Neural cell (in vitro differentiated cells): ENCODE results near the gene TMSB10.

Experiments
- EZH2 ChIP-seq: fragments of 200-600, 300-800 bp; shearing (Covaris generic), sonication (generic); IDR thresholded peaks from 2 replicates; pipeline ENCODE4 v1.6.1; 2014; ENCODE audit warnings: antibody characterized with exemption, low read length, borderline replicate concordance, mild to moderate bottlenecking; ENCODE audit not compliant: insufficient read depth, poor library complexity, severe bottlenecking
- POLR2AphosphoS5 ChIP-seq: IDR thresholded peaks from 2 replicates; pipeline ENCODE4 v1.6.1; 2012
- RAD21 ChIP-seq: fragments of 450-650 bp; conservative IDR thresholded peaks from 2 replicates; pipeline ENCODE4 v1.6.1; 2014; ENCODE audit warnings: antibody characterized with exemption, mild to moderate bottlenecking, moderate library complexity
- TF ChIP-seq, protein P1 (sequence below): IDR thresholded peaks from 2 replicates; pipeline ENCODE4 v1.6.1; 2012; ENCODE audit warnings: borderline replicate concordance
- TF ChIP-seq, protein P2 (sequence below): fragments of 450-650 bp; IDR thresholded peaks from 2 replicates; pipeline ENCODE4 v1.5.1; 2014; ENCODE audit warnings: antibody characterized with exemption, mild to moderate bottlenecking, moderate library complexity; ENCODE audit not compliant: poor library complexity, severe bottlenecking

DNA sequence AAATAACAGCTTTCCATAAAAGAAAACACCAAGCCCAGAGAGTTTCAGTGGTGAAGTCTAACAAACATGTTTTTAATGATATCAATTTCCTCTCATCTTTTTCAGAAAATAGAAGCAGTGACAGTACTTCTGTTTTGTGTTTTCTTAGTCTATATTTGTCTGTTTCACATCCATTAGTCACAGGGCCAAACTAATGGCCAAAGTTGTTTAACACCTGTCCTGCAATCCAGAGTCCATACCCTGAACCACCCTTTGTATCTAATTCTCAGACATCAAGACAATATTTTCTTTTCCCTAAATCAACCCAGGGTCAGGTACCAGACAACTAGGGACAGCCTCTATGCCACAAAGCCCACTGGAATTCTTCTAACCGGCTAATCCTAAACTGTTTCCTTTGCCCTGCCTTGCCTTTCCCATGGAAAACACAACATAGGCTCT, 25.9 kb downstream of the TMSB10 start:
- TF ChIP-seq, protein P1, sequence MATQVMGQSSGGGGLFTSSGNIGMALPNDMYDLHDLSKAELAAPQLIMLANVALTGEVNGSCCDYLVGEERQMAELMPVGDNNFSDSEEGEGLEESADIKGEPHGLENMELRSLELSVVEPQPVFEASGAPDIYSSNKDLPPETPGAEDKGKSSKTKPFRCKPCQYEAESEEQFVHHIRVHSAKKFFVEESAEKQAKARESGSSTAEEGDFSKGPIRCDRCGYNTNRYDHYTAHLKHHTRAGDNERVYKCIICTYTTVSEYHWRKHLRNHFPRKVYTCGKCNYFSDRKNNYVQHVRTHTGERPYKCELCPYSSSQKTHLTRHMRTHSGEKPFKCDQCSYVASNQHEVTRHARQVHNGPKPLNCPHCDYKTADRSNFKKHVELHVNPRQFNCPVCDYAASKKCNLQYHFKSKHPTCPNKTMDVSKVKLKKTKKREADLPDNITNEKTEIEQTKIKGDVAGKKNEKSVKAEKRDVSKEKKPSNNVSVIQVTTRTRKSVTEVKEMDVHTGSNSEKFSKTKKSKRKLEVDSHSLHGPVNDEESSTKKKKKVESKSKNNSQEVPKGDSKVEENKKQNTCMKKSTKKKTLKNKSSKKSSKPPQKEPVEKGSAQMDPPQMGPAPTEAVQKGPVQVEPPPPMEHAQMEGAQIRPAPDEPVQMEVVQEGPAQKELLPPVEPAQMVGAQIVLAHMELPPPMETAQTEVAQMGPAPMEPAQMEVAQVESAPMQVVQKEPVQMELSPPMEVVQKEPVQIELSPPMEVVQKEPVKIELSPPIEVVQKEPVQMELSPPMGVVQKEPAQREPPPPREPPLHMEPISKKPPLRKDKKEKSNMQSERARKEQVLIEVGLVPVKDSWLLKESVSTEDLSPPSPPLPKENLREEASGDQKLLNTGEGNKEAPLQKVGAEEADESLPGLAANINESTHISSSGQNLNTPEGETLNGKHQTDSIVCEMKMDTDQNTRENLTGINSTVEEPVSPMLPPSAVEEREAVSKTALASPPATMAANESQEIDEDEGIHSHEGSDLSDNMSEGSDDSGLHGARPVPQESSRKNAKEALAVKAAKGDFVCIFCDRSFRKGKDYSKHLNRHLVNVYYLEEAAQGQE, result no peak
- TF ChIP-seq POLR2AphosphoS5 (no peak), EZH2 (no peak), RAD21 (no peak)
- TF ChIP-seq, protein P2, sequence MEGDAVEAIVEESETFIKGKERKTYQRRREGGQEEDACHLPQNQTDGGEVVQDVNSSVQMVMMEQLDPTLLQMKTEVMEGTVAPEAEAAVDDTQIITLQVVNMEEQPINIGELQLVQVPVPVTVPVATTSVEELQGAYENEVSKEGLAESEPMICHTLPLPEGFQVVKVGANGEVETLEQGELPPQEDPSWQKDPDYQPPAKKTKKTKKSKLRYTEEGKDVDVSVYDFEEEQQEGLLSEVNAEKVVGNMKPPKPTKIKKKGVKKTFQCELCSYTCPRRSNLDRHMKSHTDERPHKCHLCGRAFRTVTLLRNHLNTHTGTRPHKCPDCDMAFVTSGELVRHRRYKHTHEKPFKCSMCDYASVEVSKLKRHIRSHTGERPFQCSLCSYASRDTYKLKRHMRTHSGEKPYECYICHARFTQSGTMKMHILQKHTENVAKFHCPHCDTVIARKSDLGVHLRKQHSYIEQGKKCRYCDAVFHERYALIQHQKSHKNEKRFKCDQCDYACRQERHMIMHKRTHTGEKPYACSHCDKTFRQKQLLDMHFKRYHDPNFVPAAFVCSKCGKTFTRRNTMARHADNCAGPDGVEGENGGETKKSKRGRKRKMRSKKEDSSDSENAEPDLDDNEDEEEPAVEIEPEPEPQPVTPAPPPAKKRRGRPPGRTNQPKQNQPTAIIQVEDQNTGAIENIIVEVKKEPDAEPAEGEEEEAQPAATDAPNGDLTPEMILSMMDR, result no peak
